ENCODE results near the gene PTPRT. TPM values are rescaled to one million over a fixed set of nuclear protein-coding genes. Genes with fewer than 3 reads are reported as not detected.

The PTPRT gene
- total and polyA plus RNA-seq, 2 of the 13 experiments (the other 11 are each of a cell fraction or from before 2014, with no cell fraction given), result under 0.01 to 0.09 TPM

GRCh38 chr20:42095221-42095620 is 1094.5 kb downstream of the PTPRT start:
- BruUV-seq (replicated peaks), result no TSS peak
- CTCF ChIA-PET (ENCODE audit: low intra/inter-chr PET ratio, low total read pairs), result no interaction called here

More at GRCh38 chr20:42095221-42095620, 1094.5 kb downstream of the PTPRT start:
- ATAC-seq (no peak), DNase-seq (ENCODE audit: low spot score) (no peak), FAIRE-seq (no peak)
- Histone ChIP-seq H4K20me1 (ENCODE audit: insufficient read depth, low read length) (no peaks in the 10 kb centered on the region), H3K36me3 (replicated peaks in 1 of 2; ENCODE audit: control insufficient read depth in 1 of 2, insufficient read depth in 2 of 2, low read length in 2 of 2) (no peaks in the 10 kb centered on the region), H3K9me3 (ENCODE audit: low read length) (no peaks in the 10 kb centered on the region), H3K27ac (ENCODE audit: extremely low read length, insufficient read depth, low read length) (no peak overlapping the region), H3K9ac (ENCODE audit: insufficient read depth, low read depth, low read length) (no peak overlapping the region), H3K4me3 (replicated peaks in 1 of 3; ENCODE audit: insufficient read depth in 1 of 3, low read depth in 2 of 3, low read length in 3 of 3) (no peak overlapping the region), H3K4me1 (ENCODE audit: insufficient read depth, low read length) (peaks cover 10% of the 10 kb centered on the region), H2AFZ (ENCODE audit: low read length) (no peak overlapping the region), H3K27me3 (ENCODE audit: control insufficient read depth in 1 of 2, insufficient read depth in 2 of 2, low read length in 2 of 2) (no peaks in the 10 kb centered on the region), H3K4me2 (ENCODE audit: low read depth, low read length) (no peak overlapping the region), H3K79me2 (ENCODE audit: insufficient read depth, low read length) (no peaks in the 10 kb centered on the region)
- intact Hi-C loops (cut with micrococcal nuclease; ENCODE audit: unreplicated experiment), result no loop called here
- POLR2A ChIA-PET, result no interaction called here
- WGBS (ENCODE audit: low lambda C conversion rate), result 2% methylated on average over 2 of the region's 2 CpGs
- TF ChIP-seq ATF4 (CRISPR knock-in tag; IDR thresholded peaks at IDR 0.05) (no peak), ZNF205 (CRISPR knock-in tag; IDR thresholded peaks at IDR 0.05) (no peak), CSRNP1 (CRISPR knock-in tag; IDR thresholded peaks at IDR 0.05) (no peak), AGO1 (IDR thresholded peaks at IDR 0.05; ENCODE audit: low read depth, low read length, poor library complexity, severe bottlenecking) (no peak), ETV5 (CRISPR knock-in tag; IDR thresholded peaks at IDR 0.05; ENCODE audit: borderline replicate concordance) (no peak), NFE2L2 (IDR thresholded peaks at IDR 0.05; ENCODE audit: low read length) (no peak), ZNF441 (CRISPR knock-in tag; IDR thresholded peaks at IDR 0.05; ENCODE audit: borderline replicate concordance) (no peak), ZNF512 (CRISPR knock-in tag; IDR thresholded peaks at IDR 0.05) (no peak), PBX2 (CRISPR knock-in tag; IDR thresholded peaks at IDR 0.05) (no peak), TBL1XR1 (IDR thresholded peaks at IDR 0.05; ENCODE audit: borderline replicate concordance, low read length, partially characterized antibody) (no peak), ZSCAN30 (CRISPR knock-in tag; IDR thresholded peaks at IDR 0.05) (no peak)
- in situ Hi-C loops (cut with HindIII; ENCODE audit: extremely low pct_ligation_motif_present, low pct_unique_long_range_greater_than_20kb), result no loop called here
